RCC 7860 (cell line): ENCODE measurements around the gene HMGCR.
"Not testable (repeated sequence)": the region's sequence is repeated elsewhere in the genome, so short reads cannot be mapped to it uniquely, and the experiment has no call there.

Source experiments
- DNase-seq: peaks from one replicate; pipeline ENCODE4 v3.0.0-alpha.2; 2015; ENCODE audit warnings: low spot score
- FAIRE-seq: peaks from 2 replicates; lab custom pipeline; 2012; peaks lifted over from hg19 to GRCh38; lab: Jason Lieb, UNC

Gene HMGCR

DNA sequence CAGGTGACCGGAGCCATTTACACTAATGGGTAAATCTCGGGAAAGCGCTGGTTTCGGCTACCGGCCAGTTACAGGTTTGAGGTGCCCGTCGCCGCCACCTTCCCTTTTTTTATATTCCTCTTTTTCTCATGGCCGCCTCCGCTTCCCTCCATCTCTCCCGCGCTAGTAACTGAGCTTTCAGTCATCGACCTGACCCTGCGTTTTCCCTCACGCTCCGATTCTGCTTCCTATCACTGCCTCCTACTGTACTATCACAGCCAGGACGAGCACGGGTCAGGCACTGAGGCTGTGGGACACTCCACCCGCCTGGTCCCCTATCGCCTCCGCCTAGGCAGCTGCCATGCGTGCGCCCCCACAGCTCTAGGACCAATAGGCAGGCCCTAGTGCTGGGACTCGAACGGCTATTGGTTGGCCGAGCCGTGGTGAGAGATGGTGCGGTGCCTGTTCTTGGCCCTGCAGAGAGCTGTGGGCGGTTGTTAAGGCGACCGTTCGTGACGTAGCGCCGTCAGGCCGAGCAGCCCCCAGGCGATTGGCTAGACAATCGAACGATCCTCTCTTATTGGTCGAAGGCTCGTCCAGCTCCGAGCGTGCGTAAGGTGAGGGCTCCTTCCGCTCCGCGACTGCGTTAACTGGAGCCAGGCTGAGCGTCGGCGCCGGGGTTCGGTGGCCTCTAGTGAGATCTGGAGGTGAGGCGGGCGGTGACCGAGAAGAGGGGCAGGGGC, at the start of gene HMGCR:
HMGCR (plus strand) TSS at position 606 of the 722 bp plus-strand sequence. CDS start 5,386 bp downstream, outside the sequence.
- FAIRE-seq, result peak; percentile 80
- peak; percentile 96 for DNase-seq

GRCh38 chr5:75291844-75292243, 45.2 kb upstream of the HMGCR start:
- DNase-seq, FAIRE-seq: not testable (repeated sequence)

- DNase-seq, result no peak
- no peak for FAIRE-seq
These were observed 36.9 kb upstream of the HMGCR start for GRCh38 chr5:75300084-75300483.

DNA sequence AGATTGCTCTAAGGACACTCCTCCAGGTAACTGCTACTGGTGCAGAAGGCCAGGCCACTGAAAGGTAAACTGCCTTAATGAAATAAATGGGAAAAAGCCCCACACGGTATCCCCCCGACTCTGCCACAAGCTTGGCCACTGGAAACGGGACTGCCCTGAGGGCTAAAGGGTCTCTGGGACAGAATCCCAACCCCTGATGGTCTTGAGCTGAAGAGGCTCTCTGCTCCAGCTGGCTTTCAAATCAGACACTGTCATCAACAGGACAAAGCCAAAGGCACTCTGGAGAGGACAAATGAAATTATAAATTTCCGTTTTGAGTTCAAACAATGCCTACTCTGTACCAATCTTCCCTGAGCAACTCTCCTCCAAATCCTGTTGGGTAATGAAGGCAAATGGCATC, 33.6 kb upstream of the HMGCR start:
- DNase-seq (no peak), FAIRE-seq (no peak)

DNA sequence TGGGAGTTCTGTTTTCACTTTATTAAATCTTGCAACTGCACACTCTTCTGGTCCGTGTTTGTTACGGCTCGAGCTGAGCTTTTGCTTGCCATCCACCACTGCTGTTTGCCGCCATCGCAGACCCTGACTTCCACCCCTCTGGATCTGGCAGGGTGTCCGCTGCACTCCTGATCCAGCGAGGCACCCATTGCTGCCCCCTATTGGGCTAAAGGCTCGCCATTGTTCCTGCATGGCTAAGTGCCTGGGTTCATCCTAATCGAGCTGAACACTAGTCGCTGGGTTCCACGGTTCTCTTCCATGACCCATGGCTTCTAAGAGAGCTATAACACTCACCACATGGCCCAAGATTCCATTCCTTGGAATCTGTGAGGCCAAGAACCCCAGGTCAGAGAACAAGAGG, 32.5 kb upstream of the HMGCR start:
- not testable (repeated sequence) for FAIRE-seq, DNase-seq

DNA sequence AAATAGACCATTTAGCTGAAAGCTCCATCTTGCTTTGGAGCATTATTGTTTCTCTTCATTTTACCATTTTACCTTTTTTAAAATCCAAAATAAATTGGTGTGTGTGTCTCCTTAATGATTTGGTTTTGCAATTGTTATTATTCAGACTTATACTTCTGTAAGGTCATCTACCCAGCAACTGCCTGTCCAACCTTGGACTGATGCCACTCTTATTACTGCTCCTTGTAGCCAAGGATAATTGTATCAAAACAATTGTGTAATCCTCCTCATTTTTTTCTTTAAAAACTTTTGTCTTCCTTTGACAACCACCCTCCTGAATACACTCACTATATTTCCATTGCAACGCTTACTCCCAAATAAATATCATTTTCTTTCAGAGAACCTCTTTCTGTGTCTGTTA, 30.3 kb upstream of the HMGCR start:
- no peak for FAIRE-seq
- DNase-seq, result no peak

- DNase-seq (no peak), FAIRE-seq (no peak)
These were observed 26.8 kb upstream of the HMGCR start for GRCh38 chr5:75310212-75310611.

GRCh38 chr5:75319148-75319547, 17.9 kb upstream of the HMGCR start:
- not testable (repeated sequence) for DNase-seq, FAIRE-seq

DNA sequence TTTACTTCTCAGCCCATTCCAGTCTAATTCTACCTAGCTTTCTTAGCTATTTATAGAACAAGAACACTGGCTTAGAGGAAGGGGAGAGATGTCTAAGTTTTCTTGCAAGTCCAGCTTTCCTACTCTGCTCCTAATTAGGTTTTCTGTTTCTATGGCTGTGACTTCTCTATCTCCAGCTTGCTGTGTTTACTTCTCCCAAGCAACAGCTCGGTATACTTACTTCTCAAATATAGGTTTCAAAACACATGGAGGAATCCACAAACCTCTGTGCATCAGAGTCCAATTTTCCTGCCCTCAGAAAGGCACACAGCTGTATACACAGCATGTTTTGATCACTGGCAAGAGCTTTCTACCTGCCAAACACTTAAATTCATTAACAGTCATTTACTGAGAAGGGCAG, 17.4 kb upstream of the HMGCR start:
- FAIRE-seq, result no peak
- no peak for DNase-seq

GRCh38 chr5:75320371-75320770, 16.6 kb upstream of the HMGCR start:
- FAIRE-seq (no peak), DNase-seq (peak; percentile 42)

- DNase-seq (peak; percentile 17), FAIRE-seq (no peak)
These were observed 15.0 kb upstream of the HMGCR start for GRCh38 chr5:75322066-75322465.

- FAIRE-seq (no peak), DNase-seq (no peak)
These were observed 12.2 kb upstream of the HMGCR start for GRCh38 chr5:75324791-75325190.

DNA sequence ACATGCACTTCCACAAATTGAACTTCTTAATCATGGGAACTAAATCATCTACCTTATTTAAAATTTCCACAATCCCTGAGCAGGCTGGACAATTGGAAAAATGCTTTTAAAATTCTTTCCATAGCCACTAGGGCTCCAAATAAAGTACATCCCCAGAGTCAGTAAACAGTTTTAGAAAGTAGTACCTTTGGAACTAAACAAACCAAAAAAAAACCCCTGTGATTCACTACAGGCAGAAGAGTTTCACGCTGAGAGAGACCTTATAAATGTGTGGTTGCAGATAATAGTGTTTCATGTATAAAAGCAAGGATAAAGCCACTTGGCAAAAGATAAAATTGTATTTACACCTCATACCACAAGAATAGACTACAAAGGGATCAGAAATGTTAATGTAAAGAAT, 11.8 kb upstream of the HMGCR start:
- FAIRE-seq (no peak), DNase-seq (no peak)

DNA sequence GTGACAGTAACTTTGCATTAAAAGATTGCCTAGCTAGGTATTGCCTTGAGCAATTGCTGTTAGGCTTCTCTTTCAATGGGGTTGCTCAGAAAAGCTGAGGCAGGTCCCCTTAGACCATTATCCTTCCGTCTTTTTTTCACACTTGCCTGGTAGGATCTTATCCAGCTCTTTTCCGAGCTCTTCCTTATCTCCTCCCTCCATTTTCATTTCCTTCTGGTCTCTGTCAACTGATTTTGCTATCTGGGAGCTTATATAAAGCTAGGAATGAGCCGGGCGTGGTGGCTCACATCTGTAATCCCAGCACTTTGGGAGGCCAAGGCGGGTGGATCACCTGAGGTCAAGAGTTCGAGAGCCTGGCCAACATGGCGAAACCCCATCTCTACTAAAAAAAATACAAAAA, 6.6 kb upstream of the HMGCR start:
- no peak for FAIRE-seq
- no peak for DNase-seq

GRCh38 chr5:75331095-75332090, 5.6 kb upstream of the HMGCR start:
- DNase-seq (no peak), FAIRE-seq (no peak)

- not testable (repeated sequence) for FAIRE-seq, DNase-seq
These were observed 3.3 kb upstream of the HMGCR start for GRCh38 chr5:75333759-75334158.

DNA sequence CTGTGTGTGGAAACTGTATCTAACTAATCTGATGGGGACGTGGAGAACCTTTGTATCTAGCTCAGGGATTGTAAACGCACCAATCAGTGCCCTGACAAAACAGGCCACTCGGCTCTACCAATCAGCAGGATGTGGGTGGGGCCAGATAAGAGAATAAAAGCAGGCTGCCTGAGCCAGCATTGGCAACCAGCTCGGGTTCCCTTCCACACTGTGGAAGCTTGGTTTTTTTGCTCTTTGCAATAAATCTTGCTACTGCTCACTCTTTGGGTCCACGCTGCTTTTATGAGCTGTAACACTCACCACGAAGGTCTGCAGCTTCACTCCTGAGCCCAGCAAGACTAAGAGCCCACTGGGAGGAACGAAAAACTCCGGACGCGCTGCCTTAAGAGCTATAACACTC, 2.6 kb upstream of the HMGCR start:
- not testable (repeated sequence) for DNase-seq, FAIRE-seq

- DNase-seq, result no peak
- no peak for FAIRE-seq
These were observed 1.5 kb upstream of the HMGCR start for GRCh38 chr5:75335486-75335885.

GRCh38 chr5:75335952-75336614, 937 bp upstream of the HMGCR start:
- DNase-seq (peak; percentile 72), FAIRE-seq (no peak)

DNA sequence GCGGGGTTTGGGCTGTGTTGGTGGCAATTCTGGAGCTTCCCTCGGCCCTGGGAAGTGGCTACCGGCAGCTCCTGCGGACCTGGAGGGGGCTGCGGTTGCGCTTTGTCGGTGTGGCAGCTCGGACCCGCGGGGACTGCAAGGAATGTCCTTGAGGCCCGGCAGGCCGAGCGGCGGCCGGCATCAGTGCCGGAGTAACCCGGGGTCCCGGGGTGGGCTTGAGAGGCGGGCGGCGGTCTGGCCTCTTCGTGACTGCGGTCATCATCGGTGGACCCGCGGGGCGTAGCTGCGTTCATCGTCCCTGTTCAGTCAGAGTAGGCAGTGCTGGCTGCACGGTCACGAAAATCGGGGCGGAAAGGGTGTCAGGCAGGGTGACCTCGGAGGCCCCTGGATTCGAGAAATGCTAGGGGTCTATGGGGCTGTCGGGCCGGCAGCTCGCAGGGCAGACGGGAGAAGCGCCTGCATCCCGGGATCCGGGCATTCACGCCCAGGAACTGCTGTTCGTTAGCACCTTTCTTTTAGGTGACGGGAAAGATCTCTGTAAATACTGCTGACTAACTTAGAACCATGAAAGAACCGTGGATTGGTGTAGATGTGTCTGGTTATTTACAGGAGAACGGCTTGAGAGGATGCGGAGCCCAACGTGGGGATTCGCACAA, 474 bp downstream of the HMGCR start:
- DNase-seq (no peak), FAIRE-seq (no peak)

- FAIRE-seq (no peak), DNase-seq (no peak)
These were observed 1.4 kb downstream of the HMGCR start for GRCh38 chr5:75338408-75338807.
